ENCODE measurements around the gene AHRR. TPM values are rescaled to one million over a fixed set of nuclear protein-coding genes. Genes with fewer than 3 reads are reported as not detected.
"Not testable (repeated sequence)": the region's sequence is repeated elsewhere in the genome, so short reads cannot be mapped to it uniquely, and the experiment has no call there.

Gene AHRR
- total and polyA plus RNA-seq, 2 donors from 2014 or later, result 0.71 to 1.7 TPM

- Histone ChIP-seq H3K4me1 (ENCODE audit: control insufficient read depth in 2 of 3, insufficient read depth in 2 of 3, low read depth in 1 of 3, low read length in 3 of 3) (peaks cover 0 to 8% (median 6%) of the 10 kb centered on the region in 3 donors), H3K27me3 (ENCODE audit: control insufficient read depth, insufficient read depth, low read length) (no peaks in the 10 kb centered on the region), H3K9ac (ENCODE audit: low read length in 3 of 3) (no peak overlapping the region), H3K9me3 (ENCODE audit: control insufficient read depth in 2 of 3, insufficient read depth in 1 of 3, low read length in 3 of 3) (no peaks in the 10 kb centered on the region), H3K4me3 (ENCODE audit: low read length in 3 of 3) (no peak overlapping the region), H3K27ac (ENCODE audit: low read depth in 2 of 2, low read length in 2 of 2) (no peak overlapping the region), H3K36me3 (ENCODE audit: control insufficient read depth in 2 of 3, insufficient read depth in 3 of 3, low read length in 3 of 3) (no peaks in the 10 kb centered on the region)
- intact Hi-C loops (cut with DNase I), result no loop called here
- DNase-seq, result peak in 2 of 5 donors; percentile 6 to 43
- TF ChIP-seq, protein P1, sequence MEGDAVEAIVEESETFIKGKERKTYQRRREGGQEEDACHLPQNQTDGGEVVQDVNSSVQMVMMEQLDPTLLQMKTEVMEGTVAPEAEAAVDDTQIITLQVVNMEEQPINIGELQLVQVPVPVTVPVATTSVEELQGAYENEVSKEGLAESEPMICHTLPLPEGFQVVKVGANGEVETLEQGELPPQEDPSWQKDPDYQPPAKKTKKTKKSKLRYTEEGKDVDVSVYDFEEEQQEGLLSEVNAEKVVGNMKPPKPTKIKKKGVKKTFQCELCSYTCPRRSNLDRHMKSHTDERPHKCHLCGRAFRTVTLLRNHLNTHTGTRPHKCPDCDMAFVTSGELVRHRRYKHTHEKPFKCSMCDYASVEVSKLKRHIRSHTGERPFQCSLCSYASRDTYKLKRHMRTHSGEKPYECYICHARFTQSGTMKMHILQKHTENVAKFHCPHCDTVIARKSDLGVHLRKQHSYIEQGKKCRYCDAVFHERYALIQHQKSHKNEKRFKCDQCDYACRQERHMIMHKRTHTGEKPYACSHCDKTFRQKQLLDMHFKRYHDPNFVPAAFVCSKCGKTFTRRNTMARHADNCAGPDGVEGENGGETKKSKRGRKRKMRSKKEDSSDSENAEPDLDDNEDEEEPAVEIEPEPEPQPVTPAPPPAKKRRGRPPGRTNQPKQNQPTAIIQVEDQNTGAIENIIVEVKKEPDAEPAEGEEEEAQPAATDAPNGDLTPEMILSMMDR (IDR thresholded peaks at IDR 0.05; ENCODE audit: borderline replicate concordance, extremely low read depth, insufficient read depth), result no peak
- FAIRE-seq, result no peak
Observed at GRCh38 chr5:401146-402034, 79.9 kb downstream of the AHRR start.

GRCh38 chr5:402219-402614 lies 80.7 kb downstream of the AHRR start:
- DNase-seq; H3K9ac ChIP-seq (ENCODE audit: low read length in 3 of 3); H3K9me3 ChIP-seq (ENCODE audit: control insufficient read depth in 2 of 3, insufficient read depth in 1 of 3, low read length in 3 of 3); H3K27me3 ChIP-seq (ENCODE audit: control insufficient read depth, insufficient read depth, low read length); FAIRE-seq; H3K27ac ChIP-seq (ENCODE audit: low read depth in 2 of 2, low read length in 2 of 2); intact Hi-C loops (cut with DNase I); H3K4me3 ChIP-seq (ENCODE audit: low read length in 3 of 3); H3K36me3 ChIP-seq (ENCODE audit: control insufficient read depth in 2 of 3, insufficient read depth in 3 of 3, low read length in 3 of 3); H3K4me1 ChIP-seq (ENCODE audit: control insufficient read depth in 2 of 3, insufficient read depth in 2 of 3, low read depth in 1 of 3, low read length in 3 of 3): not testable (repeated sequence)

DNA sequence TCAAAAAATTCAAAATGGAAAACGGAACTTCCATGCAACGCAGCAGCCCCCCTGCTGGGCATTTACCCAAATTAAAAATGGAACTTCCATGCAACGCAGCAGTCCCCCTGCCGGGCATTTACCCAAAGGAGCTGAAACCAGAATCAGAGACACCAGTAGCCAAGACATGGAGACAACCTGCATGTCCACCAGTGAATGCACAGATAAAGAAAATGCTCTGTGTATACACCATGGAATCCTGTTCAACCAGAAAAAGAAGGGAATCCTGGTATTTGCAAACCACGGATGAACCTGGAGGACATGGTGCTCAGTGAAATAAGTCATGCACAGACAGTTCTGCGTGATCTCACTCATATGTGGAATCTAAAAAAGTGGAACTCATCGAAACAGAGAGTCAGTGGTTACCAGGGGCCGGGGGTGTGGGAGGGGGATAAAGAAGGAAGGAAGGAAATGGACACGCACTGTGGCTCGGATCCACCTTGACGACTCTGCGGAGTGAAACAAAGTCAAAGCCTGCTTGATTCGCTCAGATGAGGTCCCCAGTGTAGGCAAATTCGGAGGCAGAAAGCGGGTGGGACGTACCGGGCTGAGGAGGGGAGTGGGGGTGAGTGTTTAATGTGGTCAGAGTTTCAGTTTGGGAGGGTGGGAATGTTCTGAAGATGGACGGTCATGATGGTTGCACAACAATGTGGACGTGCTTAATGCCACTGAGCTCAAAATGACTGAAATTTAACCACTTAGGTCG lies 81.3 kb downstream of the AHRR start:
- Histone ChIP-seq H3K9ac (ENCODE audit: low read length in 3 of 3) (no peak overlapping the region), H3K4me1 (ENCODE audit: control insufficient read depth in 2 of 3, insufficient read depth in 2 of 3, low read depth in 1 of 3, low read length in 3 of 3) (peaks cover 0 to 8% (median 6%) of the 10 kb centered on the region in 3 donors), H3K9me3 (ENCODE audit: control insufficient read depth in 2 of 3, insufficient read depth in 1 of 3, low read length in 3 of 3) (no peaks in the 10 kb centered on the region), H3K27me3 (ENCODE audit: control insufficient read depth, insufficient read depth, low read length) (no peaks in the 10 kb centered on the region), H3K4me3 (ENCODE audit: low read length in 3 of 3) (no peak overlapping the region), H3K27ac (ENCODE audit: low read depth in 2 of 2, low read length in 2 of 2) (no peak overlapping the region), H3K36me3 (ENCODE audit: control insufficient read depth in 2 of 3, insufficient read depth in 3 of 3, low read length in 3 of 3) (no peaks in the 10 kb centered on the region)
- TF ChIP-seq, protein P1 (IDR thresholded peaks at IDR 0.05; ENCODE audit: borderline replicate concordance, extremely low read depth, insufficient read depth), result no peak
- FAIRE-seq (no peak), DNase-seq (peak in 2 of 5 donors; percentile 7 to 22)
- intact Hi-C loops (cut with DNase I), result no loop called here

GRCh38 chr5:403995-404394 lies 82.5 kb downstream of the AHRR start:
- Histone ChIP-seq H3K27ac (ENCODE audit: low read depth in 2 of 2, low read length in 2 of 2) (no peak overlapping the region), H3K9ac (ENCODE audit: low read length in 3 of 3) (no peak overlapping the region), H3K36me3 (ENCODE audit: control insufficient read depth in 2 of 3, insufficient read depth in 3 of 3, low read length in 3 of 3) (no peaks in the 10 kb centered on the region), H3K4me1 (ENCODE audit: control insufficient read depth in 2 of 3, insufficient read depth in 2 of 3, low read depth in 1 of 3, low read length in 3 of 3) (peaks cover 0 to 8% (median 6%) of the 10 kb centered on the region in 3 donors), H3K4me3 (ENCODE audit: low read length in 3 of 3) (no peak overlapping the region), H3K27me3 (ENCODE audit: control insufficient read depth, insufficient read depth, low read length) (no peaks in the 10 kb centered on the region), H3K9me3 (ENCODE audit: control insufficient read depth in 2 of 3, insufficient read depth in 1 of 3, low read length in 3 of 3) (no peaks in the 10 kb centered on the region)
- DNase-seq, result peak in 1 of 5 donors; percentile 5
- intact Hi-C loops (cut with DNase I), result no loop called here
- TF ChIP-seq, protein P1 (IDR thresholded peaks at IDR 0.05; ENCODE audit: borderline replicate concordance, extremely low read depth, insufficient read depth), result no peak
- no peak for FAIRE-seq
